ENCODE data around the gene PTPRQ. TPM values are rescaled to one million over a fixed set of nuclear protein-coding genes. Genes with fewer than 3 reads are reported as not detected.

PTPRQ gene
- total and polyA plus RNA-seq, 2 of the 8 experiments (the other 6 are each of a cell fraction or from before 2014, with no cell fraction given), result not detected

DNA sequence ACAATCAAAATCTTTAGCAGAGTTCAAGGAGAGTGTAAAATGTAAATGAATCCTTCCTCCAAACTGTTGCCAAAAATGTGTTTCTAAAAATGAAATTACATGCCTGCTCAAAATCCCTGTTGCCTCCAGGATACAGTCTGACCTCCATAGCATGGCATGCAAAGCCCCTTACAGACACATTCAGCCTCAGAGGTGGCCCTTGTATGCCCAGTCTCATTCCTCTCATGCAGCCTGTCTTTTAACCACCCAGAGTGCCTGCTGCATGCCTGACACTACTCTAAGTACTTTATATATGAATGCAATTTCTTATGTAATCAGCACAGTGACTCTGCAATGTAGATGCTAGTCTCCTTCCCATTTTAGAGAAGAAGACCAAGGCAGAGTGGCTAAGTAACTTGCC is 24.4 kb upstream of the PTPRQ start:
- 0 out of 2 replicates have a peak overlapping the region, but pooled peaks have one; percentile 31 for H2AFZ ChIP-seq (ENCODE audit: low read length)
- no peak for TF ChIP-seq CBX5 (IDR thresholded peaks at IDR 0.05; ENCODE audit: low read depth, low read length)
- TF ChIP-seq NANOG (IDR thresholded peaks at IDR 0.05; ENCODE audit: insufficient read depth, low read depth, low read length, poor library complexity, severe bottlenecking), result no peak
- no peak for TF ChIP-seq BCL11A (IDR thresholded peaks at IDR 0.05; ENCODE audit: low read depth in 2 of 2, low read length in 2 of 2)
- no peak for TF ChIP-seq TEAD4 (IDR thresholded peaks at IDR 0.05; ENCODE audit: low read depth, low read length)
- TF ChIP-seq, protein P1, sequence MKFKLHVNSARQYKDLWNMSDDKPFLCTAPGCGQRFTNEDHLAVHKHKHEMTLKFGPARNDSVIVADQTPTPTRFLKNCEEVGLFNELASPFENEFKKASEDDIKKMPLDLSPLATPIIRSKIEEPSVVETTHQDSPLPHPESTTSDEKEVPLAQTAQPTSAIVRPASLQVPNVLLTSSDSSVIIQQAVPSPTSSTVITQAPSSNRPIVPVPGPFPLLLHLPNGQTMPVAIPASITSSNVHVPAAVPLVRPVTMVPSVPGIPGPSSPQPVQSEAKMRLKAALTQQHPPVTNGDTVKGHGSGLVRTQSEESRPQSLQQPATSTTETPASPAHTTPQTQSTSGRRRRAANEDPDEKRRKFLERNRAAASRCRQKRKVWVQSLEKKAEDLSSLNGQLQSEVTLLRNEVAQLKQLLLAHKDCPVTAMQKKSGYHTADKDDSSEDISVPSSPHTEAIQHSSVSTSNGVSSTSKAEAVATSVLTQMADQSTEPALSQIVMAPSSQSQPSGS (IDR thresholded peaks at IDR 0.05; ENCODE audit: low read length), result no peak
- no peak for TF ChIP-seq SP4 (IDR thresholded peaks at IDR 0.05; ENCODE audit: low read length)
- no peak for TF ChIP-seq RNF2 (IDR thresholded peaks at IDR 0.05; ENCODE audit: borderline replicate concordance, low read depth, low read length, missing control alignments, poor library complexity, severe bottlenecking)
- TF ChIP-seq CBX8 (IDR thresholded peaks at IDR 0.05; ENCODE audit: borderline replicate concordance, low read depth, low read length), result no peak
- TF ChIP-seq SP1 (IDR thresholded peaks at IDR 0.05; ENCODE audit: low read depth, low read length), result no peak
- H2BK15ac ChIP-seq (ENCODE audit: low read length), result no peak overlapping the region
- ChIA-PET POLR2A (ENCODE audit: partially characterized antibody) (no interaction called here), CTCF (ENCODE audit: partially characterized antibody) (no interaction called here)
- H4K91ac ChIP-seq (replicated peaks; ENCODE audit: insufficient read length, low read length), result no peak overlapping the region
- H3K23me2 ChIP-seq (ENCODE audit: low read depth, low read length), result no peaks in the 10 kb centered on the region; the same call in 1 of the 2 replicates
- H2BK12ac ChIP-seq (ENCODE audit: low read depth, low read length), result no peak overlapping the region
- H3K56ac ChIP-seq (replicated peaks; ENCODE audit: insufficient read length, low read depth, low read length), result no peak overlapping the region
- H4K20me1 ChIP-seq (replicated peaks in 1 of 2; ENCODE audit: control insufficient read depth in 1 of 2, insufficient read depth in 2 of 2, low read length in 2 of 2), result no peaks in the 10 kb centered on the region
- no peak overlapping the region for H2AK5ac ChIP-seq (ENCODE audit: low read depth, low read length)
- H4K5ac ChIP-seq (ENCODE audit: insufficient read length, low read depth, low read length), result no peak overlapping the region
- no peak overlapping the region for H3K14ac ChIP-seq (ENCODE audit: insufficient read length)
- FAIRE-seq, result no peak
- H3K9me3 ChIP-seq (ENCODE audit: insufficient read depth in 2 of 2, low read depth in 1 of 2, low read length in 1 of 2), result no peaks in the 10 kb centered on the region
- no peak overlapping the region for H3K4me3 ChIP-seq (ENCODE audit: extremely low read depth in 1 of 4, insufficient read depth in 2 of 4, low read depth in 3 of 4, low read length in 4 of 4)
- no peaks in the 10 kb centered on the region for H3K27me3 ChIP-seq (replicated peaks in 1 of 4; ENCODE audit: control insufficient read depth in 3 of 4, extremely low read depth in 1 of 4, insufficient read depth in 3 of 4, low read length in 3 of 4)
- no peak overlapping the region for H2BK5ac ChIP-seq (ENCODE audit: low read depth, low read length)
- H2BK20ac ChIP-seq (ENCODE audit: low read length), result no peak overlapping the region
- no peaks in the 10 kb centered on the region for H3K79me1 ChIP-seq (ENCODE audit: low read depth, low read length)
- no peaks in the 10 kb centered on the region for H3K79me2 ChIP-seq (ENCODE audit: control insufficient read depth in 1 of 2, insufficient read depth in 2 of 2, low read length in 2 of 2)
- no peaks in the 10 kb centered on the region for H3K36me3 ChIP-seq (ENCODE audit: control insufficient read depth in 2 of 4, insufficient read depth in 4 of 4, low read length in 3 of 4)
- H4K8ac ChIP-seq (ENCODE audit: extremely low read depth, insufficient read depth, low read length), result no peak overlapping the region
- no peak overlapping the region for H3K4me2 ChIP-seq (ENCODE audit: insufficient read depth in 1 of 2, low read depth in 2 of 2, low read length in 2 of 2)
- no peak overlapping the region for H2BK120ac ChIP-seq (replicated peaks; ENCODE audit: low read depth, low read length)
- no peak overlapping the region for H3K27ac ChIP-seq (ENCODE audit: low read depth, low read length)
- H3K4ac ChIP-seq (replicated peaks; ENCODE audit: insufficient read length, low read depth, low read length), result no peak overlapping the region
- no peak overlapping the region for H3K23ac ChIP-seq (ENCODE audit: insufficient read length)
- no peak for DNase-seq (ENCODE audit: low read depth in 1 of 2, low spot score in 2 of 2)
- no peaks in the 10 kb centered on the region for H3K4me1 ChIP-seq (replicated peaks in 1 of 4; ENCODE audit: control insufficient read depth in 3 of 4, insufficient read depth in 4 of 4, low read length in 3 of 4)
- no peak overlapping the region for H3K9ac ChIP-seq (replicated peaks in 1 of 4; ENCODE audit: extremely low read depth in 1 of 4, low read depth in 3 of 4, low read length in 3 of 4)
- no peak overlapping the region for H3K18ac ChIP-seq (ENCODE audit: extremely low read depth, low read length)

Measured in H1 (cell line).